ENCODE results near the gene RBM17. TPM values are rescaled to one million over a fixed set of nuclear protein-coding genes. Genes with fewer than 3 reads are reported as not detected.

RBM17 gene
- total RNA-seq, 2 experiments from 2014 or later, result 151 to 160 TPM

Small RNA genes lying within 50 kb of the gene (microRNA-seq; reads per million reads assigned to microRNA genes)
- gene MIR3155A (ENCODE audit: borderline microRNAs expressed), result not detected
- gene MIR3155B (ENCODE audit: borderline microRNAs expressed), result not detected

Other genes with a start within 250 kb of the RBM17 start
- gene ANKRD16, start 199.1 kb upstream of the RBM17 start, total RNA-seq, result 1 to 10 TPM; 1.7 to 2.1 TPM
- 10 to 100 TPM; 23.5 to 24.8 TPM for gene FBH1, start 198.8 kb upstream of the RBM17 start, total RNA-seq
- 1 to 10 TPM; 4.8 to 5.4 TPM for gene IL15RA, start 111.5 kb upstream of the RBM17 start, total RNA-seq
- 1 to 10 TPM; 1.8 to 2.5 TPM for gene IL2RA, start 26.7 kb upstream of the RBM17 start, total RNA-seq
- 100 to 1,000 TPM; 221 to 233 TPM for gene PFKFB3, start 113.9 kb downstream of the RBM17 start, total RNA-seq